Osteocyte (in vitro differentiated cells): Measurements from ENCODE around the gene PCBP1. TPM values are rescaled to one million over a fixed set of nuclear protein-coding genes. Genes with fewer than 3 reads are reported as not detected.
"Not testable (repeated sequence)": the region's sequence is repeated elsewhere in the genome, so short reads cannot be mapped to it uniquely, and the experiment has no call there.

Source experiments
- DNase-seq: peaks from one replicate; pipeline ENCODE4 v3.0.0; 2021; ENCODE audit warnings: mixed read lengths; ENCODE audit not compliant: unreplicated experiment; ENCODE audit errors: extremely low spot score
- H3K27ac Mint-ChIP-seq: one replicate; pipeline ENCODE4 v1.8.0; 2021; ENCODE audit warnings: mild to moderate bottlenecking, mixed read lengths; ENCODE audit not compliant: unreplicated experiment
- H3K27me3 Mint-ChIP-seq: one replicate; pipeline ENCODE4 v1.8.0; 2021; ENCODE audit warnings: mixed read lengths; ENCODE audit not compliant: unreplicated experiment
- H3K36me3 Mint-ChIP-seq: one replicate; pipeline ENCODE4 v1.8.0; 2021; ENCODE audit warnings: mixed read lengths; ENCODE audit not compliant: unreplicated experiment
- H3K4me1 Mint-ChIP-seq: one replicate; pipeline ENCODE4 v1.8.0; 2021; ENCODE audit warnings: mixed read lengths; ENCODE audit not compliant: unreplicated experiment
- H3K4me3 Mint-ChIP-seq: one replicate; pipeline ENCODE4 v1.8.0; 2021; ENCODE audit warnings: mild to moderate bottlenecking, moderate library complexity, mixed read lengths; ENCODE audit not compliant: unreplicated experiment
- H3K9me3 Mint-ChIP-seq: one replicate; pipeline ENCODE4 v1.8.0; 2021; ENCODE audit warnings: mixed read lengths; ENCODE audit not compliant: unreplicated experiment
- total RNA-seq: library from RNA; stranded (reverse); gene quantifications from 2 replicates; pipeline ENCODE4 v1.2.1, GENCODE V29; 2021
- TF ChIP-seq, protein P1 (sequence below): fragments of 200-600 bp; sonication (generic); IDR thresholded peaks from 2 replicates; pipeline ENCODE4 v1.5.0; 2021; ENCODE audit warnings: antibody characterized with exemption, mild to moderate bottlenecking, moderate library complexity

PCBP1 gene
- total RNA-seq, 1 donor from 2014 or later, result 261 TPM

DNA sequence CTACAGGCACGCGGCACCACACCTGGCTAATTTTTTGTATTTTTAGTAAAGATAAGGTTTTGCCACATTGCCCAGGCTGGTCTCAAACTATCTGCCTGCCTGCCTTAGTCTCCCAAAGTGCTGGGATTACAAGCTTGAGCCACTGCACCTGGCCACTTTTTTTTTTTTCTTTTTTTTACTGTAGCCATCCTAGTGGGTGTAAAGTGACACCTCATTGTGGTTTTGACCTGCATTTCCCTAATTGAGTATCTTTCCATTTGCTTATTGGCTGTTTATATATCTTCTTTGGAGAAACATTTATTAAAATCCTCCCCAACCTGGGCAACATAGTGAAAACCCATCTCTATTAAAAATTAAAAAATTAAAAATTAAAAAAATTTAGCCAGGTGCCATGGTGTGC, 12.0 kb downstream of the PCBP1 start:
- H3K9me3 Mint-ChIP-seq, result no peaks in the 10 kb centered on the region
- H3K27me3 Mint-ChIP-seq, result no peaks in the 10 kb centered on the region
- no peak overlapping the region for H3K27ac Mint-ChIP-seq
- H3K36me3 Mint-ChIP-seq, result no peaks in the 10 kb centered on the region
- H3K4me3 Mint-ChIP-seq, result no peak overlapping the region
- H3K4me1 Mint-ChIP-seq, result peaks cover 15% of the 10 kb centered on the region
- DNase-seq, result no peak
- TF ChIP-seq, protein P1, sequence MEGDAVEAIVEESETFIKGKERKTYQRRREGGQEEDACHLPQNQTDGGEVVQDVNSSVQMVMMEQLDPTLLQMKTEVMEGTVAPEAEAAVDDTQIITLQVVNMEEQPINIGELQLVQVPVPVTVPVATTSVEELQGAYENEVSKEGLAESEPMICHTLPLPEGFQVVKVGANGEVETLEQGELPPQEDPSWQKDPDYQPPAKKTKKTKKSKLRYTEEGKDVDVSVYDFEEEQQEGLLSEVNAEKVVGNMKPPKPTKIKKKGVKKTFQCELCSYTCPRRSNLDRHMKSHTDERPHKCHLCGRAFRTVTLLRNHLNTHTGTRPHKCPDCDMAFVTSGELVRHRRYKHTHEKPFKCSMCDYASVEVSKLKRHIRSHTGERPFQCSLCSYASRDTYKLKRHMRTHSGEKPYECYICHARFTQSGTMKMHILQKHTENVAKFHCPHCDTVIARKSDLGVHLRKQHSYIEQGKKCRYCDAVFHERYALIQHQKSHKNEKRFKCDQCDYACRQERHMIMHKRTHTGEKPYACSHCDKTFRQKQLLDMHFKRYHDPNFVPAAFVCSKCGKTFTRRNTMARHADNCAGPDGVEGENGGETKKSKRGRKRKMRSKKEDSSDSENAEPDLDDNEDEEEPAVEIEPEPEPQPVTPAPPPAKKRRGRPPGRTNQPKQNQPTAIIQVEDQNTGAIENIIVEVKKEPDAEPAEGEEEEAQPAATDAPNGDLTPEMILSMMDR, result no peak

DNA sequence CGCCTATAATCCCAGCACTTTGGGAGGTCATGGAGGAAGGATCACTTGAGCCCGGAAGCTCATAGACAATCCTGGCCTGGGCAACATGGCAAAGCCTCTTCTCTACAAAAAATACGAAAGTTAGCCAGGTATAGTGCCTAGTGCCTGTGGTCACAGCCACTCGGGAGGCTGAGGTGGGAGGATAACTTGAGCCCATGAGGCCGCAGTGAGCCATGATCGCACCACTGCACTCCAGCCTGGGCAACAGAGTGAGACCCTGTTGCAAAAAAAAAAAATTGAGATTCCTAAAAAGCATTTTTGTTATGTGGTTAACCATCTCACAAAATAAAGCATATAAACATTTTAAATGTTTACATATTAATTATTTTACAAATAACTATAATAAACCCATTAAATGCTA, 13.9 kb downstream of the PCBP1 start:
- no peak overlapping the region for H3K27ac Mint-ChIP-seq
- no peaks in the 10 kb centered on the region for H3K36me3 Mint-ChIP-seq
- H3K27me3 Mint-ChIP-seq, result no peaks in the 10 kb centered on the region
- TF ChIP-seq, protein P1, result no peak
- peaks cover 20% of the 10 kb centered on the region for H3K4me1 Mint-ChIP-seq
- no peak for DNase-seq
- no peak overlapping the region for H3K4me3 Mint-ChIP-seq
- H3K9me3 Mint-ChIP-seq, result no peaks in the 10 kb centered on the region

DNA sequence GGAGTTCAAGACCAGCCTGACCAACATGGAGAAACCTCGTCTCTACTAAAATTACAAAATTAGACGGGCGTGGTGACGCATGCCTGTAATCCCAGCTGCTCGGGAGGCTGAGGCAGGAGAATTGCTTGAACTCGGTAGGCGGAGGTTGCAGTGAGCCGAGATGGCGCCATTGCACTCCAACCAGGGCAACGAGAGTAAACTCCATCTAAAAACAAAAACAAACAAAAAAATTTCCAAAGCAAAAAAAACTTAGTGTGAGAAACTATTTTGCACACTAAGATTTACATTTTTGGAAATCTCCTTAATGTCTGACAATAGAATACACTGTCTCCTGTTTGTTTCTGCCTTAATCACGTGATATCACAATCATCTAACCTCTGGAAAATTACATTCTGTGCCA, 14.4 kb downstream of the PCBP1 start:
- H3K9me3 Mint-ChIP-seq, H3K27ac Mint-ChIP-seq, DNase-seq, H3K36me3 Mint-ChIP-seq, H3K4me3 Mint-ChIP-seq, H3K27me3 Mint-ChIP-seq: not testable (repeated sequence)
- H3K4me1 Mint-ChIP-seq, result peaks cover 20% of the 10 kb centered on the region

DNA sequence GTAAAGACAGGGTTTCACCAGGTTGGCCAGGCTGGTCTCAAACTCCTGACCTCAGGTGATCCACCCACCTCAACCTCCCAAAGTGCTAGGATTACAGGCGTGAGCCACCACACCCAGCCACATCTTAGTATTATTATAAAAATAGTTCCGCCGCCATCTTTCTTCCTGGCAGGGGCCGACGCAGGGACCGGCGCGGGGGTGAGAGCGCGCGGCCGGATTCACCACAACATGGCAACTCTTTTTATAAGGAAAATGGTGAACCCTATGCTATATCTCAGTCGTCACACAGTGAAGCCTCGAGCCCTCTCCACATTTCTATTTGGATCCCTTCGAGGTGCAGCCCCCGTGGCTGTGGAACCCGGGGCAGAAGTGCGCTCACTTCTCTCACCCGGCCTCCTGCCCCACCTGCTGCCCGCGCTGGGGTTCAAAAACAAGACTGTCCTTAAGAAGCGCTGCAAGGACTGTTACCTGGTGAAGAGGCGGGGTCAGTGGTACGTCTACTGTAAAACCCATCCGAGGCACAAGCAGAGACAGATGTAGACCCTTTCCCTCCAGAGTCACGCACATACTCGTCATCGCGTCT, 15.1 kb downstream of the PCBP1 start:
- H3K4me3 Mint-ChIP-seq, DNase-seq, H3K9me3 Mint-ChIP-seq, H3K27ac Mint-ChIP-seq, H3K36me3 Mint-ChIP-seq, H3K27me3 Mint-ChIP-seq: not testable (repeated sequence)
- peaks cover 23% of the 10 kb centered on the region for H3K4me1 Mint-ChIP-seq

DNA sequence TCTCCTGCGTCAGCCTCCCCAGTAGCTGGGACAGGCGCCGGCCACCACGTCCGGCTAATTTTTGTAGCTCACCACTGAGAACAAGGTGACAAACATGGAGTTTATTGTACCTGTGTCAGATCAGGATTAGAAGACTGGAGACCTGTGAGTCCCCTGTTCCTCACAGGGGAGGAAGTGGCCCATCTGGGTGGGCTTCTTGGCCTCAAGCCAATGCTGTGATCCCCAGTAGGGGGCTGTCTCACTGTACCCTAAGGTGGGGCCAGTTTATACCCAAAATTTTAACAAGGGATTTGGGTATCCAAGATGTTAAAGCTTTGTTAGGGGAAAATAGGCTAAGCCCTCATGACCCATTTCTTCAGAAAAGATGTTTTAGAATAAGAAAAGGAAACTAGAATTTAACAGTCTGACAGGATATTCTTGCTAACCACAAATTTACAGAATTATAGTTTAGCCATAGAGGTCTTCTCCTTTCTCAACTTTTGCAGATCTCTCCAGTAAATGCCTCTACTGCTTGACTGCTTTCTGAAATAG, 16.3 kb downstream of the PCBP1 start:
- peak overlapping the region; percentile 31 for H3K27ac Mint-ChIP-seq
- H3K36me3 Mint-ChIP-seq, result no peaks in the 10 kb centered on the region
- TF ChIP-seq, protein P1, result no peak
- peaks cover 33% of the 10 kb centered on the region for H3K4me1 Mint-ChIP-seq
- no peaks in the 10 kb centered on the region for H3K27me3 Mint-ChIP-seq
- no peak for DNase-seq
- H3K9me3 Mint-ChIP-seq, result no peaks in the 10 kb centered on the region
- no peak overlapping the region for H3K4me3 Mint-ChIP-seq

DNA sequence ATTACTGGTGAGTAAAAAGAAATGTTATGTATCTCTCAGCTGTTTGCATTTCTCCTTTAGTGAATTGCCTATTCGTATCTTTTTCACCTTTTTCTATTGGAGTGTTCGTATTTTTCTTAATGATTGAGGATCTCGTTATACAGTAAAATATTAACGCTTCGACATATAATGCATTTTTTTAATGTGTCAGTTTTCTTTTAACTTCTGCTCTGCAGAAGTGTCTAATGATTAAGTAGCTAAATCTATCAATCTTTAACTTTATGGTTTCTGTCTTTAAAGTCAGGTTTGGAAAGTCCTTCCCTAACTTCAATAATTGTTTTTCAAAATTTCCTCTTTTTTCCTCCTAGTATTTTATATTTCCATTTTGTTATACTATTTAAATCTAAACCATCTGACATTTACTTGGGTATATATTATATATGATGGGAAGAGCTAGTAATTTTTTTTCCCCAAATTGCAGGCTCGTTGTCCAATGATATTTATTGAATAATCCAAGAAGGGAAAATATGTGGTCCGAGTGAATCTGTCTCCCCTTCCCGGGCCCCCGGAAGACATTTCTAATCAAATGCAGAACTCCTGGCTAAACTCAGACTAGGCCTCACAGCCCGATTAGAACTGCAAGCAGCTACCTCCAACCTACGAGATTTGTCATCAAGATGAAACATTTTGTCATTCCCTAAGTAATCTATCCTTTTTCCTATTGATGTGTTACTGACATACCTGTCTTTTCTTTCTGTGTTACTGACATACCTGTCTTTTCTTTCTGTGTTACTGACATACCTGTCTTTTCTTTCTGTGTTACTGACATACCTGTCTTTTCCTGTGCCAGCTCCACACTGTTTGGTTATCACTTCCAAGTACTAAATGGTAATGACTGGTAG, 17.2 kb downstream of the PCBP1 start:
- no peaks in the 10 kb centered on the region for H3K36me3 Mint-ChIP-seq
- TF ChIP-seq, protein P1, result no peak
- H3K27me3 Mint-ChIP-seq, result no peaks in the 10 kb centered on the region
- H3K27ac Mint-ChIP-seq, result peak overlapping the region; percentile 81
- no peak for DNase-seq
- H3K4me1 Mint-ChIP-seq, result peaks cover 39% of the 10 kb centered on the region
- H3K9me3 Mint-ChIP-seq, result no peaks in the 10 kb centered on the region
- peak overlapping the region; percentile 46 for H3K4me3 Mint-ChIP-seq

DNA sequence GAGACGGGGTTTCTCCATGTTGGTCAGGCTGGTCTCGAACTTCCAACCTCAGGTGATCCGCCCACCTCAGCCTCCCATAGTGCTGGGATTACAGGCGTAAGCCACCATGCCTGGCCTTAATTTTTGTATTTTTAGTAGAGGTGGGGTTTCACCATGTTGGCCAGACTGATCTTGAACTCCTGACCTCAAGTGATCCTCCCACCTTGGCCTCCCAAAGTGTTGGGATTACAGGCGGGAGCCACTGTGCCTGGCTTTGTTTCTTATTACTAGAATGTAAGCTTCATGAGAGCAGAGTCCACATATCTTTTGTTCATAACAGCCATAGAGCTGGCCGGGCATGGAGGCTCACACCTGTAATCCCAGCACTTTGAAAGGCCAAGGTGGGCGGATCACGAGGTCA, 18.9 kb downstream of the PCBP1 start:
- H3K27me3 Mint-ChIP-seq, H3K9me3 Mint-ChIP-seq, H3K27ac Mint-ChIP-seq, H3K4me3 Mint-ChIP-seq, H3K36me3 Mint-ChIP-seq, DNase-seq: not testable (repeated sequence)
- peaks cover 42% of the 10 kb centered on the region for H3K4me1 Mint-ChIP-seq

DNA sequence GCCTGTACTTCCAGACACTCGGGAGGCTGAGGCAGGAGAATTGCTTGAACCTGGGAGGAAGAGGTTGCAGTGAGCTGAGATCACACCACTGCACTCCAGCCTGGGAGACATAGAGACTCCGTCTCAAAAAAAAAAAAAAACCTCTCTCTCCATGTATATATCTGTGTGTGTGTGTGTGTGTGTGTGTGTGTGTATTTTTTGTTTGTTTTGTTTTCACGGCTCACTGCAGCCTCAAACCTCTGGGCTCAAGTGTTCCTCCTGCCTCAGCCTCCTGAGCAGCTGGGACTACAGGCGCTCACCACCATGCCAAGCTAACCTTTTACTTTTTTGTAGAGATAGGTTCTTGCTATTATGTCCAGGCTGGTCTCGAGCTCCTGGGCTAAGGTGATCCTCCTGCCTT, 23.1 kb downstream of the PCBP1 start:
- peaks cover 46% of the 10 kb centered on the region for H3K4me1 Mint-ChIP-seq
- not testable (repeated sequence) for H3K27me3 Mint-ChIP-seq, H3K9me3 Mint-ChIP-seq, H3K27ac Mint-ChIP-seq, H3K4me3 Mint-ChIP-seq, DNase-seq, H3K36me3 Mint-ChIP-seq
